ENCODE data around the gene DRD3. TPM values are rescaled to one million over a fixed set of nuclear protein-coding genes. Genes with fewer than 3 reads are reported as not detected.
A peak's percentile ranks its signal among the peaks of the same experiment; 100 is the strongest.

Gene DRD3
- total and polyA plus RNA-seq, 2 experiments from 2014 or later = 0.21 to 0.65 TPM

DNA sequence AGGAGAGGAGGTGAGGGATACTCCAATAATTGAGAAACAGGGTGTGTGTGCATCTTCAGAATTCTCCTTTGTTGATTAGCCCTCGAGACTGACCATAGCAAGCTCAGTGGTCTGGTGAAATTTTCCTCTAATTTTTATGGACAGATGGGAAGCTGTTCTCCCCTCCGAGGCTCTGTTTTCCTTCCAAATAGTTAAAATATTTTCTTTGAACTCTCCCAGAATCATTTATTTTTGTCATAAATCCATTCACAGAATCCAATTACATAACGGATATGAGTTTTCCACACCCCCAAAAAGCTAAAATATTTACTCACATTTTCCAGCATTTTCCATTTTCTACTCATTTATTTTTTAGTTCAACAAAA lies 85.9 kb downstream of the DRD3 start:
- Histone ChIP-seq H3K36me3 (ENCODE audit: insufficient read depth) (no peaks in the 10 kb centered on the region), H4K20me1 (replicated peaks; ENCODE audit: insufficient read depth) (no peaks in the 10 kb centered on the region), H3K9me2 (ENCODE audit: insufficient read depth) (no peaks in the 10 kb centered on the region), H3K4me2 (no peak overlapping the region), H3K79me2 (replicated peaks; ENCODE audit: insufficient read depth) (no peaks in the 10 kb centered on the region), H3K4me3 (no peak overlapping the region), H3K27me3 (ENCODE audit: insufficient read depth) (no peaks in the 10 kb centered on the region), H3K4me1 (ENCODE audit: insufficient read depth) (peaks cover 18% of the 10 kb centered on the region), H3F3A (replicated peaks; ENCODE audit: low read depth) (no peaks in the 10 kb centered on the region), H3K27ac (ENCODE audit: low read depth) (no peak overlapping the region), H2AFZ (peak overlapping the region; percentile 67)
- ATAC-seq (no peak), DNase-seq (ENCODE audit: low spot score) (no peak)
- TF ChIP-seq NANOG (IDR thresholded peaks at IDR 0.05; ENCODE audit: borderline replicate concordance) (no peak), STAT1 (IDR thresholded peaks at IDR 0.05; ENCODE audit: unreplicated experiment) (no peak), JUNB (IDR thresholded peaks at IDR 0.05; ENCODE audit: unreplicated experiment) (no peak), CREB1 (CRISPR knock-in tag; IDR thresholded peaks at IDR 0.05; ENCODE audit: low read depth) (no peak)
- TF ChIP-seq, protein P1, sequence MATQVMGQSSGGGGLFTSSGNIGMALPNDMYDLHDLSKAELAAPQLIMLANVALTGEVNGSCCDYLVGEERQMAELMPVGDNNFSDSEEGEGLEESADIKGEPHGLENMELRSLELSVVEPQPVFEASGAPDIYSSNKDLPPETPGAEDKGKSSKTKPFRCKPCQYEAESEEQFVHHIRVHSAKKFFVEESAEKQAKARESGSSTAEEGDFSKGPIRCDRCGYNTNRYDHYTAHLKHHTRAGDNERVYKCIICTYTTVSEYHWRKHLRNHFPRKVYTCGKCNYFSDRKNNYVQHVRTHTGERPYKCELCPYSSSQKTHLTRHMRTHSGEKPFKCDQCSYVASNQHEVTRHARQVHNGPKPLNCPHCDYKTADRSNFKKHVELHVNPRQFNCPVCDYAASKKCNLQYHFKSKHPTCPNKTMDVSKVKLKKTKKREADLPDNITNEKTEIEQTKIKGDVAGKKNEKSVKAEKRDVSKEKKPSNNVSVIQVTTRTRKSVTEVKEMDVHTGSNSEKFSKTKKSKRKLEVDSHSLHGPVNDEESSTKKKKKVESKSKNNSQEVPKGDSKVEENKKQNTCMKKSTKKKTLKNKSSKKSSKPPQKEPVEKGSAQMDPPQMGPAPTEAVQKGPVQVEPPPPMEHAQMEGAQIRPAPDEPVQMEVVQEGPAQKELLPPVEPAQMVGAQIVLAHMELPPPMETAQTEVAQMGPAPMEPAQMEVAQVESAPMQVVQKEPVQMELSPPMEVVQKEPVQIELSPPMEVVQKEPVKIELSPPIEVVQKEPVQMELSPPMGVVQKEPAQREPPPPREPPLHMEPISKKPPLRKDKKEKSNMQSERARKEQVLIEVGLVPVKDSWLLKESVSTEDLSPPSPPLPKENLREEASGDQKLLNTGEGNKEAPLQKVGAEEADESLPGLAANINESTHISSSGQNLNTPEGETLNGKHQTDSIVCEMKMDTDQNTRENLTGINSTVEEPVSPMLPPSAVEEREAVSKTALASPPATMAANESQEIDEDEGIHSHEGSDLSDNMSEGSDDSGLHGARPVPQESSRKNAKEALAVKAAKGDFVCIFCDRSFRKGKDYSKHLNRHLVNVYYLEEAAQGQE (IDR thresholded peaks at IDR 0.05; ENCODE audit: unreplicated experiment) = no peak
- no peak overlapping the region for H3K27ac Mint-ChIP-seq
- H3K27me3 Mint-ChIP-seq (ENCODE audit: insufficient read depth, low read depth, poor library complexity) = no peaks in the 10 kb centered on the region
- no peaks in the 10 kb centered on the region for H3K9me3 Mint-ChIP-seq
- no peak overlapping the region for H3K4me3 Mint-ChIP-seq
- H3K4me1 Mint-ChIP-seq = peaks cover 10% of the 10 kb centered on the region
- peaks cover 3% of the 10 kb centered on the region; the same call in 2 of the 3 replicates for H3K36me3 Mint-ChIP-seq (ENCODE audit: low read depth)

DNA sequence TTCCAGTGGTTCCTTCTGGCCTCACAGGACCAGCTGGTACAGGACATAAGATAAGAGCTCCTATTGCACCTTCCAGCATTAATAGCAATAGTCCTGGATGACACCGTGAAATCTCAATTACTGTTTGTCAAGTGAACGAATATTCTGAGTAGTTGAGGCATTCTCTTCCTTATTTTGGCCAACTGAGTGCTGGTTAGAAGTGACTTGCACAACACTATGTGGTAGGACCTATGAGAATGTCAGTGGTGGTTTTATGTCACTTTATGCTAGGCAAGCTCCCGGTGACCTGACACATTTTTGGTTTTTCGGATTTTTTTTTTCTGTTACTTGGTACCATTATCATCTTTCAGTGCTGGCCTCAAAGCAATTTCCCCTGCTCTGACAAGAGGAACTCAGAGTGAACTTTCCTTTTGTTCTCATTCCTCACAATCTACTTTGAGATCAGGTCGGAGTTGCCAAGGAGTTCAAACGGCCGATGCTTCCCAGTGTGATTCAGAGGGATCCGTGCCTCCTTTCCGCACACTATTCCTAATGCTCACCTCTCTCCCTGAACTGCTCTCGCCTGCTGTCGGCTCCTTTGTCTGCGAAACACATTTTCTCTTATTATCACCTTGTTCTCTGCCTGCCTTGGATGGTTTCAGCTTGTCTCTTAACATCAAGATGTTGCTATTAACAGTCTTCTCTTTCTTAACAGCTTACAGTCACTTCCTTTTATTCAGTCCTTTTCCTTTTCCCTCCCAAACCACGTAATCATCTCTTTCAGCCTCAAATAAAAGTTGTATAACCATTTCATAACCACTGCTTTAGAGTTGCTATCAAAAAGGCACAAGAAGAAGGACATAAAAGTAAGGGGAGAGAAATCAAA lies 86.5 kb downstream of the DRD3 start:
- no peaks in the 10 kb centered on the region for H4K20me1 ChIP-seq (replicated peaks; ENCODE audit: insufficient read depth)
- DNase-seq (ENCODE audit: low spot score) (peak; percentile 16), ATAC-seq (peak; percentile 48)
- H3K36me3 ChIP-seq (ENCODE audit: insufficient read depth) = 0 out of 2 replicates have a peak, but pooled peaks cover 5% of the 10 kb centered on the region
- H3K4me3 ChIP-seq = no peak overlapping the region
- Mint-ChIP-seq H3K27ac (no peak overlapping the region), H3K4me1 (peaks cover 10% of the 10 kb centered on the region), H3K4me3 (no peak overlapping the region), H3K27me3 (ENCODE audit: insufficient read depth, low read depth, poor library complexity) (no peaks in the 10 kb centered on the region), H3K9me3 (no peaks in the 10 kb centered on the region), H3K36me3 (ENCODE audit: low read depth) (peaks cover 9% of the 10 kb centered on the region)
- H3K4me1 ChIP-seq (ENCODE audit: insufficient read depth) = peaks cover 18% of the 10 kb centered on the region
- H2AFZ ChIP-seq = peak overlapping the region; percentile 67
- no peaks in the 10 kb centered on the region for H3K9me2 ChIP-seq (ENCODE audit: insufficient read depth)
- no peak overlapping the region for H3K27ac ChIP-seq (ENCODE audit: low read depth)
- no peaks in the 10 kb centered on the region for H3K79me2 ChIP-seq (replicated peaks; ENCODE audit: insufficient read depth)
- no peaks in the 10 kb centered on the region for H3K27me3 ChIP-seq (ENCODE audit: insufficient read depth)
- no peaks in the 10 kb centered on the region for H3F3A ChIP-seq (replicated peaks; ENCODE audit: low read depth)
- no peak overlapping the region for H3K4me2 ChIP-seq
- no peak for TF ChIP-seq POLR2AphosphoS5 (IDR thresholded peaks at IDR 0.05; ENCODE audit: low read depth)
- TF ChIP-seq, protein P2, sequence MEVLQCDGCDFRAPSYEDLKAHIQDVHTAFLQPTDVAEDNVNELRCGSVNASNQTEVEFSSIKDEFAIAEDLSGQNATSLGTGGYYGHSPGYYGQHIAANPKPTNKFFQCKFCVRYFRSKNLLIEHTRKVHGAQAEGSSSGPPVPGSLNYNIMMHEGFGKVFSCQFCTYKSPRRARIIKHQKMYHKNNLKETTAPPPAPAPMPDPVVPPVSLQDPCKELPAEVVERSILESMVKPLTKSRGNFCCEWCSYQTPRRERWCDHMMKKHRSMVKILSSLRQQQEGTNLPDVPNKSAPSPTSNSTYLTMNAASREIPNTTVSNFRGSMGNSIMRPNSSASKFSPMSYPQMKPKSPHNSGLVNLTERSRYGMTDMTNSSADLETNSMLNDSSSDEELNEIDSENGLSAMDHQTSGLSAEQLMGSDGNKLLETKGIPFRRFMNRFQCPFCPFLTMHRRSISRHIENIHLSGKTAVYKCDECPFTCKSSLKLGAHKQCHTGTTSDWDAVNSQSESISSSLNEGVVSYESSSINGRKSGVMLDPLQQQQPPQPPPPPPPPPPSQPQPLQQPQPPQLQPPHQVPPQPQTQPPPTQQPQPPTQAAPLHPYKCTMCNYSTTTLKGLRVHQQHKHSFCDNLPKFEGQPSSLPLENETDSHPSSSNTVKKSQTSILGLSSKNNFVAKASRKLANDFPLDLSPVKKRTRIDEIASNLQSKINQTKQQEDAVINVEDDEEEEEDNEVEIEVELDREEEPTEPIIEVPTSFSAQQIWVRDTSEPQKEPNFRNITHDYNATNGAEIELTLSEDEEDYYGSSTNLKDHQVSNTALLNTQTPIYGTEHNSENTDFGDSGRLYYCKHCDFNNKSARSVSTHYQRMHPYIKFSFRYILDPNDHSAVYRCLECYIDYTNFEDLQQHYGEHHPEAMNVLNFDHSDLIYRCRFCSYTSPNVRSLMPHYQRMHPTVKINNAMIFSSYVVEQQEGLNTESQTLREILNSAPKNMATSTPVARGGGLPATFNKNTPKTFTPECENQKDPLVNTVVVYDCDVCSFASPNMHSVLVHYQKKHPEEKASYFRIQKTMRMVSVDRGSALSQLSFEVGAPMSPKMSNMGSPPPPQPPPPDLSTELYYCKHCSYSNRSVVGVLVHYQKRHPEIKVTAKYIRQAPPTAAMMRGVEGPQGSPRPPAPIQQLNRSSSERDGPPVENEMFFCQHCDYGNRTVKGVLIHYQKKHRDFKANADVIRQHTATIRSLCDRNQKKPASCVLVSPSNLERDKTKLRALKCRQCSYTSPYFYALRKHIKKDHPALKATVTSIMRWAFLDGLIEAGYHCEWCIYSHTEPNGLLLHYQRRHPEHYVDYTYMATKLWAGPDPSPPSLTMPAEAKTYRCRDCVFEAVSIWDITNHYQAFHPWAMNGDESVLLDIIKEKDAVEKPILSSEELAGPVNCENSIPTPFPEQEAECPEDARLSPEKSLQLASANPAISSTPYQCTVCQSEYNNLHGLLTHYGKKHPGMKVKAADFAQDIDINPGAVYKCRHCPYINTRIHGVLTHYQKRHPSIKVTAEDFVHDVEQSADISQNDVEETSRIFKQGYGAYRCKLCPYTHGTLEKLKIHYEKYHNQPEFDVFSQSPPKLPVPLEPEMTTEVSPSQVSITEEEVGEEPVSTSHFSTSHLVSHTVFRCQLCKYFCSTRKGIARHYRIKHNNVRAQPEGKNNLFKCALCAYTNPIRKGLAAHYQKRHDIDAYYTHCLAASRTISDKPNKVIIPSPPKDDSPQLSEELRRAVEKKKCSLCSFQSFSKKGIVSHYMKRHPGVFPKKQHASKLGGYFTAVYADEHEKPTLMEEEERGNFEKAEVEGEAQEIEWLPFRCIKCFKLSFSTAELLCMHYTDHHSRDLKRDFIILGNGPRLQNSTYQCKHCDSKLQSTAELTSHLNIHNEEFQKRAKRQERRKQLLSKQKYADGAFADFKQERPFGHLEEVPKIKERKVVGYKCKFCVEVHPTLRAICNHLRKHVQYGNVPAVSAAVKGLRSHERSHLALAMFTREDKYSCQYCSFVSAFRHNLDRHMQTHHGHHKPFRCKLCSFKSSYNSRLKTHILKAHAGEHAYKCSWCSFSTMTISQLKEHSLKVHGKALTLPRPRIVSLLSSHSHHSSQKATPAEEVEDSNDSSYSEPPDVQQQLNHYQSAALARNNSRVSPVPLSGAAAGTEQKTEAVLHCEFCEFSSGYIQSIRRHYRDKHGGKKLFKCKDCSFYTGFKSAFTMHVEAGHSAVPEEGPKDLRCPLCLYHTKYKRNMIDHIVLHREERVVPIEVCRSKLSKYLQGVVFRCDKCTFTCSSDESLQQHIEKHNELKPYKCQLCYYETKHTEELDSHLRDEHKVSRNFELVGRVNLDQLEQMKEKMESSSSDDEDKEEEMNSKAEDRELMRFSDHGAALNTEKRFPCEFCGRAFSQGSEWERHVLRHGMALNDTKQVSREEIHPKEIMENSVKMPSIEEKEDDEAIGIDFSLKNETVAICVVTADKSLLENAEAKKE (CRISPR knock-in tag; IDR thresholded peaks at IDR 0.05) = no peak
- TF ChIP-seq CREB1 (CRISPR knock-in tag; IDR thresholded peaks at IDR 0.05; ENCODE audit: low read depth) = no peak
- no peak for TF ChIP-seq ZNF114 (CRISPR knock-in tag; IDR thresholded peaks at IDR 0.05)
- no peak for TF ChIP-seq EZH2 (IDR thresholded peaks at IDR 0.05; ENCODE audit: low read depth, unreplicated experiment)
- no peak for TF ChIP-seq JUNB (IDR thresholded peaks at IDR 0.05; ENCODE audit: unreplicated experiment)
